Measurements from ENCODE around the gene PRR36.
"Not testable (repeated sequence)": the region's sequence is repeated elsewhere in the genome, so short reads cannot be mapped to it uniquely, and the experiment has no call there.

The PRR36 gene

GRCh38 chr19:7874076-7874896 is at the start of gene PRR36:
Gene PRR36 (minus strand): TSS chr19:7874390. CDS start chr19:7873689, 701 bp downstream.
- no peak for DNase-seq (ENCODE audit: low spot score)

GRCh38 chr19:7923295-7924191 is 49.4 kb upstream of the PRR36 start:
- DNase-seq (ENCODE audit: low spot score), result peak; percentile 74

- DNase-seq (ENCODE audit: low spot score), result no peak
Observed at GRCh38 chr19:7922836-7923195, 48.6 kb upstream of the PRR36 start.

GRCh38 chr19:7921967-7922835 is 48.0 kb upstream of the PRR36 start:
- no peak for DNase-seq (ENCODE audit: low spot score)

GRCh38 chr19:7921302-7921966 is 47.2 kb upstream of the PRR36 start:
- no peak for DNase-seq (ENCODE audit: low spot score)

GRCh38 chr19:7920519-7921301 is 46.5 kb upstream of the PRR36 start:
- DNase-seq (ENCODE audit: low spot score), result peak; percentile 97

GRCh38 chr19:7919610-7920518 is 45.7 kb upstream of the PRR36 start, which contains the start of gene SNAPC2:
Gene SNAPC2 (plus strand): TSS chr19:7920338. CDS start chr19:7920367, 29 bp downstream.
- DNase-seq (ENCODE audit: low spot score), result peak; percentile 90

- DNase-seq (ENCODE audit: low spot score), result no peak
Observed at GRCh38 chr19:7918615-7919421, 44.6 kb upstream of the PRR36 start.

- not testable (repeated sequence) for DNase-seq (ENCODE audit: low spot score)
Observed at GRCh38 chr19:7918062-7918614, 43.9 kb upstream of the PRR36 start.

GRCh38 chr19:7917267-7918061 is 43.3 kb upstream of the PRR36 start:
- no peak for DNase-seq (ENCODE audit: low spot score)

- DNase-seq (ENCODE audit: low spot score), result no peak
Observed at GRCh38 chr19:7916955-7917266, 42.7 kb upstream of the PRR36 start.

GRCh38 chr19:7916103-7916954 is 42.1 kb upstream of the PRR36 start:
- no peak for DNase-seq (ENCODE audit: low spot score)

GRCh38 chr19:7915250-7916102 is 41.3 kb upstream of the PRR36 start:
- no peak for DNase-seq (ENCODE audit: low spot score)

- no peak for DNase-seq (ENCODE audit: low spot score)
Observed at GRCh38 chr19:7914598-7915045, 40.4 kb upstream of the PRR36 start, which contains the start of gene TGFBR3L. Gene TGFBR3L (plus strand): TSS chr19:7914830.

GRCh38 chr19:7914099-7914498 is 39.9 kb upstream of the PRR36 start:
- DNase-seq (ENCODE audit: low spot score), result no peak

Data from putamen (tissue), 1 donor.